GM12878 (cell line): ENCODE results near the gene PCDHB1. TPM values are rescaled to one million over a fixed set of nuclear protein-coding genes. Genes with fewer than 3 reads are reported as not detected.

Experiments
- ATAC-seq: fragments of 200-7000 bp; cut with Tn5 transposase; 3 replicates; pipeline ENCODE4 v1.9.1; 2020; ENCODE audit warnings: mild to moderate bottlenecking, moderate library complexity
- BruUV-seq: library from RNA; stranded (reverse); fragments of 400-500 nt; replicated peaks from 2 replicates; lab custom pipeline; 2021; lab: Mats Ljungman, UMichigan
- CTCF ChIA-PET: fragments of 300-600 bp; sonication (Branson Sonifier 250); formaldehyde crosslinking; extraction: SDS; loops from one replicate; lab custom pipeline; 2021; ENCODE audit warnings: inconsistent platforms; lab: Yijun Ruan, JAX
- POLR2A ChIA-PET: fragments of 350-600 bp; formaldehyde crosslinking; extraction: SDS; loops from one replicate; lab custom pipeline; 2021; ENCODE audit warnings: inconsistent platforms; lab: Charles Lee
- RAD21 ChIA-PET: fragments of 300-600 bp; sonication (Branson Sonifier 250); formaldehyde crosslinking; loops from one replicate; lab custom pipeline; 2023; ENCODE audit warnings: antibody characterized with exemption; ENCODE audit not compliant: unreplicated experiment; lab: Charles Lee
- SMC1A ChIA-PET: fragments of 300-600 bp; sonication (Branson Sonifier 250); formaldehyde crosslinking; loops from one replicate; lab custom pipeline; 2023; ENCODE audit not compliant: unreplicated experiment, uncharacterized antibody; lab: Charles Lee
- DNase-seq: peaks from one replicate; pipeline ENCODE4 v3.0.0-alpha.2; 2011; ENCODE audit warnings: low read depth, low spot score
- FAIRE-seq: peaks from 3 replicates; lab custom pipeline; 2011; peaks lifted over from hg19 to GRCh38; lab: Jason Lieb, UNC
- H2AFZ ChIP-seq: 2 replicates; pipeline ENCODE4 v1.6.0; 2011; ENCODE audit warnings: low read depth, low read length, control low read depth; ENCODE audit not compliant: control insufficient read depth
- H3K27ac ChIP-seq: 2 replicates; pipeline ENCODE4 v1.5.1; 2011; ENCODE audit warnings: control low read depth; ENCODE audit not compliant: control insufficient read depth, insufficient read depth
- H3K27me3 ChIP-seq, 2 experiments: replicated peaks in 1 of 2; 2 replicates each; pipeline versions ENCODE4 v1.6.0 to v1.6.1; 2011; ENCODE audit warnings: low read length in 1 of 2; ENCODE audit not compliant: control insufficient read depth in 2 of 2, insufficient read depth in 2 of 2
- H3K36me3 ChIP-seq, 2 experiments: 2 replicates each; pipeline ENCODE4 v1.5.1; 2011; ENCODE audit warnings: low read length in 1 of 2; ENCODE audit not compliant: control insufficient read depth in 2 of 2, insufficient read depth in 2 of 2
- H3K4me1 ChIP-seq: 2 replicates; pipeline ENCODE4 v1.6.1; 2011; ENCODE audit warnings: mild to moderate bottlenecking, low read length, moderate library complexity, mixed read lengths; ENCODE audit not compliant: control insufficient read depth, insufficient read depth
- H3K4me2 ChIP-seq: 2 replicates; pipeline ENCODE4 v1.6.0; 2011; ENCODE audit warnings: control low read depth; ENCODE audit not compliant: control insufficient read depth, insufficient read depth
- H3K4me3 ChIP-seq: fragments of 200-600 bp; sonication (generic); 2 replicates; pipeline ENCODE4 v1.5.1; 2016
- H3K79me2 ChIP-seq: 2 replicates; pipeline ENCODE4 v1.6.0; 2011; ENCODE audit warnings: low read length; ENCODE audit not compliant: control insufficient read depth, insufficient read depth
- H3K9ac ChIP-seq: 2 replicates; pipeline ENCODE4 v1.8.0; 2011; ENCODE audit warnings: low read length, control low read depth, mixed read lengths; ENCODE audit not compliant: control insufficient read depth, insufficient read depth
- H3K9me3 ChIP-seq: replicated peaks from 3 replicates; pipeline ENCODE4 v1.5.1; 2011; ENCODE audit warnings: mild to moderate bottlenecking, low read length; ENCODE audit not compliant: control insufficient read depth, insufficient read depth
- H4K20me1 ChIP-seq: 2 replicates; pipeline ENCODE4 v1.6.0; 2011; ENCODE audit not compliant: control insufficient read depth, insufficient read depth
- TARDBP ChIP-seq: IDR thresholded peaks from 2 replicates; pipeline ENCODE4 v1.6.1; 2016; ENCODE audit warnings: borderline replicate concordance
- TCF12 ChIP-seq: IDR thresholded peaks from 2 replicates; pipeline ENCODE4 v1.6.1; 2011; ENCODE audit warnings: low read depth, mild to moderate bottlenecking, low read length
- WGBS: methylation state at CpG from one replicate; pipeline ENCODE4 v1.1.6; 2016; ENCODE audit warnings: low lambda C conversion rate; ENCODE audit not compliant: insufficient replicate concordance, insufficient coverage; ENCODE audit errors: missing lambda C conversion rate; 5-methylcytosine and 5-hydroxymethylcytosine counted together
- in situ Hi-C: fragments of 300-500 bp; cut with MboI; formaldehyde crosslinking; loops from 9 replicates; pipeline ENCODE4 v1.14.3; 2018; ENCODE audit warnings: mixed read lengths
- intact Hi-C: fragments of 100-400 bp; cut with micrococcal nuclease; formaldehyde crosslinking; loops from one replicate; pipeline ENCODE4 v1.14.2; 2022; ENCODE audit not compliant: unreplicated experiment
- polyA plus RNA-seq, 11 experiments: library from polyadenylated mRNA; depleted of rRNA in 4 of 11; unstranded in 6 of 11; stranded (reverse) in 5 of 11; fragments of >200 nt; fragmentation: Nextera tagmentation in 4 of 11; fragmentation: Illumina TruSeq in 1 of 11; extraction: Ambion mirVana in 4 of 11; extraction: Trizol in 1 of 11; gene quantifications; 1 replicate in 1 of 11; 2 replicates in 10 of 11; pipeline versions ENCODE4 v1.2.1 to v1.2.3, GENCODE V29; 2011 to 2016; ENCODE audit warnings: inconsistent platforms in 2 of 11, missing spikeins in 2 of 11, low read depth in 1 of 11
- total RNA-seq, 4 experiments: library from RNA; depleted of rRNA in 3 of 4; stranded (reverse); fragments of >200 nt in 3 of 4; fragmentation: Illumina TruSeq in 1 of 4; extraction: Trizol in 1 of 4; gene quantifications; 2 replicates each; pipeline versions ENCODE4 v1.2.1 to v1.2.3, GENCODE V29; 2013 to 2021
- TF ChIP-seq, protein P1 (sequence below), 3 experiments: IDR thresholded peaks in 2 of 3; conservative IDR thresholded peaks in 1 of 3; 2 replicates each; pipeline ENCODE4 v1.5.1; 2011; ENCODE audit warnings: low read depth in 3 of 3, low read length in 3 of 3, mild to moderate bottlenecking in 3 of 3, control low read depth in 2 of 3, moderate library complexity in 2 of 3, inconsistent platforms in 1 of 3, mixed read lengths in 1 of 3; ENCODE audit not compliant: control insufficient read depth in 2 of 3, insufficient read depth in 1 of 3; ENCODE audit errors: extremely low read depth in 1 of 3

The PCDHB1 gene
- total and polyA plus RNA-seq, 10 of the 15 experiments (the other 5 are each of a cell fraction or from before 2014, with no cell fraction given): not detected

DNA sequence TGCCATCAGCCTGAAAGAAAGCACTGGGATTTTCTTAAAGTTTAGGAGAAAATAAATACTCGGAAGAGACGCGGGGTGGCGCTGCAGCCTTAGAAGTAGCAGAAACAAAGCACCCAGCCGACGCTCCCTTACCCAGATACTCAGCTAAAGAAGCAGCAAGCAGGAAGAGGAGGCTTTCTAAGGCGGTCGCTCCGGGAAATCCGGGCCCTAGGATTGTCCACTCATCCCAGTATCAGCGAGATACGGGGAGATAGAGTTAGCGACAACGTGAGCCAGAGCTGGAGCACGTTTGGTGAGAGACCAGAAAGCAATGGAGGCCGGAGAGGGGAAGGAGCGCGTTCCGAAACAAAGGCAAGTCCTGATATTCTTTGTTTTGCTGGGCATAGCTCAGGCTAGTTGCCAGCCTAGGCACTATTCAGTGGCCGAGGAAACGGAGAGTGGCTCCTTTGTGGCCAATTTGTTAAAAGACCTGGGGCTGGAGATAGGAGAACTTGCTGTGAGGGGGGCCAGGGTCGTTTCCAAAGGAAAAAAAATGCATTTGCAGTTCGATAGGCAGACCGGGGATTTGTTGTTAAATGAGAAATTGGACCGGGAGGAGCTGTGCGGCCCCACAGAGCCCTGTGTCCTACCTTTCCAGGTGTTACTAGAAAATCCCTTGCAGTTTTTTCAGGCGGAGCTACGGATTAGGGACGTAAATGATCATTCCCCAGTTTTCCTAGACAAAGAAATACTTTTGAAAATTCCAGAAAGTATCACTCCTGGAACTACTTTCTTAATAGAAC, 43.5 kb downstream of the PCDHB1 start, which contains the start of gene PCDHB2:
Gene PCDHB2 (plus strand): TSS at position 135 of the 782 bp plus-strand sequence. CDS start 176 bp downstream, at position 311.
- no peak within 1 kb of the TSS for H3K9ac ChIP-seq
- H3K4me2 ChIP-seq: no peak within 1 kb of the TSS
- ATAC-seq (no peak), FAIRE-seq (no peak), DNase-seq (no peak)
- H3K4me1 ChIP-seq: no peaks in the 10 kb centered on the region
- CTCF ChIA-PET: interaction anchor here (0.5 to 1.2 kb wide), 3 partner anchors 8 to 309 kb away, joined by 3 to 4 read pairs (median 3); no protein-coding TSS in a partner anchor
- RAD21 ChIA-PET: interaction anchor here (0.6 kb wide), 1 partner anchor 1363 kb away, joined by 5 read pairs; no protein-coding TSS in a partner anchor
- H3K36me3 ChIP-seq: no peaks in the 10 kb centered on the region
- POLR2A ChIA-PET: no interaction called here
- TF ChIP-seq, protein P1, sequence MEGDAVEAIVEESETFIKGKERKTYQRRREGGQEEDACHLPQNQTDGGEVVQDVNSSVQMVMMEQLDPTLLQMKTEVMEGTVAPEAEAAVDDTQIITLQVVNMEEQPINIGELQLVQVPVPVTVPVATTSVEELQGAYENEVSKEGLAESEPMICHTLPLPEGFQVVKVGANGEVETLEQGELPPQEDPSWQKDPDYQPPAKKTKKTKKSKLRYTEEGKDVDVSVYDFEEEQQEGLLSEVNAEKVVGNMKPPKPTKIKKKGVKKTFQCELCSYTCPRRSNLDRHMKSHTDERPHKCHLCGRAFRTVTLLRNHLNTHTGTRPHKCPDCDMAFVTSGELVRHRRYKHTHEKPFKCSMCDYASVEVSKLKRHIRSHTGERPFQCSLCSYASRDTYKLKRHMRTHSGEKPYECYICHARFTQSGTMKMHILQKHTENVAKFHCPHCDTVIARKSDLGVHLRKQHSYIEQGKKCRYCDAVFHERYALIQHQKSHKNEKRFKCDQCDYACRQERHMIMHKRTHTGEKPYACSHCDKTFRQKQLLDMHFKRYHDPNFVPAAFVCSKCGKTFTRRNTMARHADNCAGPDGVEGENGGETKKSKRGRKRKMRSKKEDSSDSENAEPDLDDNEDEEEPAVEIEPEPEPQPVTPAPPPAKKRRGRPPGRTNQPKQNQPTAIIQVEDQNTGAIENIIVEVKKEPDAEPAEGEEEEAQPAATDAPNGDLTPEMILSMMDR (IDR thresholded peaks at IDR 0.05 in 2 of 3, conservative IDR thresholded peaks at IDR 0.05 in 1 of 3; ENCODE audit: control insufficient read depth in 2 of 3, extremely low read depth in 1 of 3, insufficient read depth in 1 of 3, low read depth in 3 of 3, low read length in 3 of 3): peak in 1 of 3 experiments; percentile 15; a peak in 1 of 6 replicates
- TF ChIP-seq TCF12: no peak
- no peak for TF ChIP-seq TARDBP
- H3K9me3 ChIP-seq: no peaks in the 10 kb centered on the region; the same call in 2 of the 3 replicates
- no peak within 1 kb of the TSS for H3K27ac ChIP-seq
- no TSS peak for BruUV-seq
- no peaks in the 10 kb centered on the region for H3K27me3 ChIP-seq
- in situ Hi-C loops: no loop called here
- no peak within 1 kb of the TSS; the same call in 1 of the 2 replicates for H2AFZ ChIP-seq
- SMC1A ChIA-PET: no interaction called here
- intact Hi-C loops: no loop called here
- no peak within 1 kb of the TSS for H3K4me3 ChIP-seq
- no peaks in the 10 kb centered on the region for H3K79me2 ChIP-seq
- H4K20me1 ChIP-seq: no peaks in the 10 kb centered on the region
- 19% methylated on average over 29 of the region's 29 CpGs for WGBS
